PFSK-1 (cell line): ENCODE data around the gene BCL2L11.

ENCODE experiments used
- FOXP2 ChIP-seq: optimal IDR thresholded peaks from 2 replicates; pipeline ENCODE3; 2011; ENCODE audit warnings: borderline replicate concordance, control low read depth, inconsistent platforms; ENCODE audit not compliant: insufficient read depth; ENCODE audit errors: extremely low read length, extremely low read depth
- POLR2AphosphoS5 ChIP-seq: IDR thresholded peaks from 2 replicates; pipeline ENCODE4 v1.6.1; 2012; ENCODE audit warnings: low read depth, mild to moderate bottlenecking, control low read depth, low read length, moderate library complexity
- SIN3A ChIP-seq: IDR thresholded peaks from 2 replicates; pipeline ENCODE4 v1.6.1; 2012; ENCODE audit warnings: mild to moderate bottlenecking, low read length, moderate library complexity, borderline replicate concordance; ENCODE audit not compliant: insufficient read depth
- TAF1 ChIP-seq: IDR thresholded peaks from 2 replicates; pipeline ENCODE4 v1.6.1; 2012; ENCODE audit warnings: low read length, control low read depth, borderline replicate concordance; ENCODE audit not compliant: insufficient read depth
- TF ChIP-seq, protein P1 (sequence below), 2 experiments: IDR thresholded peaks; 2 replicates each; pipeline versions ENCODE4 v1.6.1 to v1.8.0; 2011 to 2012; ENCODE audit warnings: low read depth in 2 of 2, low read length in 2 of 2, control low read depth in 1 of 2, inconsistent platforms in 1 of 2, mild to moderate bottlenecking in 1 of 2, moderate library complexity in 1 of 2; ENCODE audit not compliant: insufficient read depth in 1 of 2

The BCL2L11 gene

DNA sequence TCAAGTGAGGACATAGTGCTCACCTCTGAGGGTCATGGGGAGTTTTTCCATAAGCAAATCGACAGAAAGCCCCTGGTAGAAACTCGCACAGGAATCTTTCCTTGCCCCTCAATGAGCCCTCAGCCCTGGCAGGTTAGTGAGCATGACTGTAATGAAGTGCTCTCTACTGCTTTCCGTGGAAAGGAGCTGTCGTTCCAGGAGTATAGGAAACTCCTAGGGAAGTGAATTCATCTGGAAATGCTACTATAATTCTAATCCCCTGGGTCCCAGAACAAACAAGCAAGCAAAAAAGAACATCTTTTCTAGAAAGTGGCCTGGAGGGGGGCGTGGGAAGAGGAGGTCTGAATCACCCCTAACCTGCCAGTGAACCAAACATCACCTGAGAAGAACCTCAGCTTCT is 18.1 kb downstream of the BCL2L11 start:
- no peak for TF ChIP-seq TAF1
- TF ChIP-seq, protein P1, sequence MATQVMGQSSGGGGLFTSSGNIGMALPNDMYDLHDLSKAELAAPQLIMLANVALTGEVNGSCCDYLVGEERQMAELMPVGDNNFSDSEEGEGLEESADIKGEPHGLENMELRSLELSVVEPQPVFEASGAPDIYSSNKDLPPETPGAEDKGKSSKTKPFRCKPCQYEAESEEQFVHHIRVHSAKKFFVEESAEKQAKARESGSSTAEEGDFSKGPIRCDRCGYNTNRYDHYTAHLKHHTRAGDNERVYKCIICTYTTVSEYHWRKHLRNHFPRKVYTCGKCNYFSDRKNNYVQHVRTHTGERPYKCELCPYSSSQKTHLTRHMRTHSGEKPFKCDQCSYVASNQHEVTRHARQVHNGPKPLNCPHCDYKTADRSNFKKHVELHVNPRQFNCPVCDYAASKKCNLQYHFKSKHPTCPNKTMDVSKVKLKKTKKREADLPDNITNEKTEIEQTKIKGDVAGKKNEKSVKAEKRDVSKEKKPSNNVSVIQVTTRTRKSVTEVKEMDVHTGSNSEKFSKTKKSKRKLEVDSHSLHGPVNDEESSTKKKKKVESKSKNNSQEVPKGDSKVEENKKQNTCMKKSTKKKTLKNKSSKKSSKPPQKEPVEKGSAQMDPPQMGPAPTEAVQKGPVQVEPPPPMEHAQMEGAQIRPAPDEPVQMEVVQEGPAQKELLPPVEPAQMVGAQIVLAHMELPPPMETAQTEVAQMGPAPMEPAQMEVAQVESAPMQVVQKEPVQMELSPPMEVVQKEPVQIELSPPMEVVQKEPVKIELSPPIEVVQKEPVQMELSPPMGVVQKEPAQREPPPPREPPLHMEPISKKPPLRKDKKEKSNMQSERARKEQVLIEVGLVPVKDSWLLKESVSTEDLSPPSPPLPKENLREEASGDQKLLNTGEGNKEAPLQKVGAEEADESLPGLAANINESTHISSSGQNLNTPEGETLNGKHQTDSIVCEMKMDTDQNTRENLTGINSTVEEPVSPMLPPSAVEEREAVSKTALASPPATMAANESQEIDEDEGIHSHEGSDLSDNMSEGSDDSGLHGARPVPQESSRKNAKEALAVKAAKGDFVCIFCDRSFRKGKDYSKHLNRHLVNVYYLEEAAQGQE (IDR thresholded peaks at IDR 0.05; ENCODE audit: insufficient read depth in 1 of 2, low read depth in 2 of 2, low read length in 2 of 2), result no peak

DNA sequence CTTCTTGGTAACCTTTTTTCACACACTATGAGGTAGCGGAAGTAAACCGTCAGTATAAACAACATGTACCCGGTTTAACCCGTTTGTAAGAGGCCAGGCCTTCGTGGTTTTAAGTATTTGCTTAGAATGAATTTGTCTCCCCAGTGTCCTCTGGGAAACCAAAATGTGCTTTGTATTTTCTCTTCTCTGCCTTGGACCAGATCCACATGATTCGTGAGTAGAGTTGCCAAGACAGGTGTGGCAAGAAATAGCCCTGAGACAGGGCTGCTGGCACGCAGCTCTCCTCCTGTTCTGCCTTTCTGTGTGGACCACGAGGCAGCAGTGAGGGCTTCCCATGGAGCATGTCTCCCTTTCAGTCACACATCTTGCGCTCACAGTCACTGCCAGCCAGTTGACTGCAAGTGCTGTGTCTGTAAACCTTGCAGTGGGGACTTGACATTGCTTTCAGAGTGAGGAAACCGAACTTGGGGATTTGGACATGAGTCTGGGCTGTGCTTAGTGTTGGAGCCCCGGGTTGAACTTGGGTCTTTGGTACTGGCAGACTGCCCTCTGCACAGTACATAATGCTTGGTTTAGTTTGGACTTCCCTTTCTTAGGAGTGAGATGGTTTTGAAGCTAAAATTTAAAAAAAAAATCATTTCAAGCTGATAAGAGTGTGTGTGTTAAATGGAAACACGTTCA is 19.1 kb downstream of the BCL2L11 start:
- TF ChIP-seq SIN3A, result no peak
- TF ChIP-seq, protein P1 (IDR thresholded peaks at IDR 0.05; ENCODE audit: insufficient read depth in 1 of 2, low read depth in 2 of 2, low read length in 2 of 2), result no peak
- no peak for TF ChIP-seq FOXP2
- no peak for TF ChIP-seq POLR2AphosphoS5
- TF ChIP-seq TAF1, result no peak

DNA sequence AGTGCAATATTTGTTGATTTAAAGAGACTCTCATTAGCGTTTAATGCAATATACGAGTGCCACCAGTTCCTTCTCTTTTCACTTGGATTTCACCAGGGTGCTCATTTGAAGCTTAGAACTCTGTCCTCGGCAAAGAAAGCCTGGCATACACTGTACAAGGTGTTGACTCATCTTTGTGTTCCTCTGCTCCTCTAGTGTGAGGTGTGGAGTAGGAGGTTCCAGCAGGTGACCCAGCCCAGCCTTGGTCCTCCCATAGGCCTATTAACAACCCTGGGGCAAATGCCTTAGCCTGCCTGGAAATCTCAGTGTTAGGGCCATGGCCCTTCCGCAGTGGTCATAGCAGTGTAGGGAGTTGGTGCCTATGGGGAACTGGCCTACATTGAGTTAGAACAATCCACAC is 20.1 kb downstream of the BCL2L11 start:
- TF ChIP-seq, protein P1 (IDR thresholded peaks at IDR 0.05; ENCODE audit: insufficient read depth in 1 of 2, low read depth in 2 of 2, low read length in 2 of 2), result no peak
- TF ChIP-seq POLR2AphosphoS5 (no peak), SIN3A (no peak), TAF1 (no peak), FOXP2 (no peak)

DNA sequence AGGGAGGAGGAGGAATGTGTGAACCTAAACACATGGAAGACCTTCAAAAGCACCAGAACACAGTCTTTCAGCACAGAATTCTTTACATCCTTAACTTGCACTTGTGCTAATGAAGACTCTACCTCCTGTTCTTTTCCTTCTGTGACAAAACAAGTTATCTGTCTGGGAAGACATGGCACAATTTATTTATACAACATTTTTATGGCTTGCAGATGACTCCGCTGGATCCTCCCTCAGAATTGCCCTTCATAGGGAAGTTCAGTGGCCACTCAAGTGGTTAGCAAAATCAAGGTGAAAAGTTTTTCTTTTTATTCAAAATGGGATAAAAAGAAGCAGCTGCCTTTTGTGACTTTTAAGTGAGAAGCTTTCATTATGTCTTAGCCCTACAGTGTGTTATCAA is 21.4 kb downstream of the BCL2L11 start:
- TF ChIP-seq POLR2AphosphoS5 (no peak), TAF1 (no peak), FOXP2 (no peak), SIN3A (no peak)
- TF ChIP-seq, protein P1 (IDR thresholded peaks at IDR 0.05; ENCODE audit: insufficient read depth in 1 of 2, low read depth in 2 of 2, low read length in 2 of 2), result no peak

DNA sequence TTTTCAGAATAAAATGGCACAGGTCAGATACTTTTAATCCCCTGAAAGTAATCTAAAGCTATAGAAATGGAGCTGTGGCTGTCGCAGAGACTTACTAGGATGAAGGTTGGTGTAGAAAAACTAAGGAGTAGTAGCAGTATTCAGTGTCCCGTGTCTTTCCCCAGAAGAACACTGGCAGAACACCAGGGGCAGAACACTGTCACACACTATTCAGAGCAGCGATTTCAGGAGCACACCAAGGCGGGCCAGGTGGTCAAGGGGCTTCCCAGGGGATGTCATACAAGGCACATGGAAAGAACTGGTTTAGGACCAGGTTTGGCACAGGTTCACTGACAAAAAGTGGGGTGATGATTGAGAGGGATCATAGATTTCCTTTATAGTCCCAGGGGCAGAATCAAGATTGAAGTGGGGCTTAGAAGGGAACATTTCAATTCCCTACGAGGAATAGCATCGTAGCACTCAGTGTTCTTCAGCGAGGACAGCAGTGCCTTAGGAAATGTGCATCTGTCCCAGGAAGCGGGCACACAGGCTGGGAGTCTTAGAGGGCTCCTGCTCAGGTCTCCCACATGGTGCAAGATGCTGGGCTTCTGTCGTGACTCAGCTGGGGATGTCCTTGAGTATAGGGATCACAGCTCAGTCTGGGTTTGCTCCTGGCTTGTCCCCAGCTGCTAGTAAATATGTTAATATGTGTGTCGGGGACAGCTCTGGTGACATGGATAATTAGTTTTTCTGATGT is 22.6 kb downstream of the BCL2L11 start:
- TF ChIP-seq TAF1 (no peak), POLR2AphosphoS5 (no peak), FOXP2 (no peak), SIN3A (no peak)
- TF ChIP-seq, protein P1 (IDR thresholded peaks at IDR 0.05; ENCODE audit: insufficient read depth in 1 of 2, low read depth in 2 of 2, low read length in 2 of 2), result no peak
